Cerebellar nuclear complex (tissue), 1 donor: ENCODE data around the gene ITGA5.

Experiments
- DNase-seq, 2 experiments: peaks; one replicate each; lab custom pipeline; 2025; lab: John Stamatoyannopoulos, UW

ITGA5 gene

GRCh38 chr12:54389134-54389508, 29.9 kb downstream of the ITGA5 start:
- no peak for DNase-seq

- DNase-seq: no peak
Measured at GRCh38 chr12:54388237-54389133, 30.6 kb downstream of the ITGA5 start.

GRCh38 chr12:54387114-54387467, 32.0 kb downstream of the ITGA5 start:
- no peak for DNase-seq

GRCh38 chr12:54386403-54387113, 32.5 kb downstream of the ITGA5 start:
- DNase-seq: no peak

- DNase-seq: no peak
Measured at GRCh38 chr12:54385251-54385914, 33.7 kb downstream of the ITGA5 start.

GRCh38 chr12:54384591-54385041, 34.5 kb downstream of the ITGA5 start, which contains the start of gene ZNF385A:
Gene ZNF385A, minus strand, starts transcription at chr12:54384733. Its CDS starts 219 bp downstream, at chr12:54384514.
- no peak for DNase-seq

- DNase-seq: no peak
Measured at GRCh38 chr12:54383041-54383609, 35.9 kb downstream of the ITGA5 start.

GRCh38 chr12:54381136-54381535, 37.9 kb downstream of the ITGA5 start:
- no peak for DNase-seq

- DNase-seq: peak in 1 of 2 experiments; percentile 21
Measured at GRCh38 chr12:54379398-54380201, 39.5 kb downstream of the ITGA5 start.

GRCh38 chr12:54378796-54379397, 40.2 kb downstream of the ITGA5 start:
- DNase-seq: no peak

GRCh38 chr12:54377797-54378515, 41.1 kb downstream of the ITGA5 start:
- DNase-seq: no peak

GRCh38 chr12:54377007-54377406, 42.1 kb downstream of the ITGA5 start:
- no peak for DNase-seq

GRCh38 chr12:54376596-54376995, 42.5 kb downstream of the ITGA5 start:
- DNase-seq: no peak

- no peak for DNase-seq
Measured at GRCh38 chr12:54375259-54375579, 43.8 kb downstream of the ITGA5 start.

- DNase-seq: no peak
Measured at GRCh38 chr12:54374562-54375258, 44.4 kb downstream of the ITGA5 start.

- no peak for DNase-seq
Measured at GRCh38 chr12:54373649-54374561, 45.2 kb downstream of the ITGA5 start.

GRCh38 chr12:54372113-54372806, 46.8 kb downstream of the ITGA5 start:
- no peak for DNase-seq
